H1 (cell line): ENCODE results near the gene LAMC1. TPM values are rescaled to one million over a fixed set of nuclear protein-coding genes. Genes with fewer than 3 reads are reported as not detected.

ENCODE experiments used
- CTCF ChIA-PET: fragments of 300-600 bp; sonication (Branson Sonifier 250); formaldehyde crosslinking; loops from one replicate; lab custom pipeline; 2021; ENCODE audit not compliant: partially characterized antibody; lab: Charles Lee
- POLR2A ChIA-PET: fragments of 300-600 bp; sonication (Branson Sonifier 250); formaldehyde crosslinking; loops from one replicate; lab custom pipeline; 2021; ENCODE audit warnings: inconsistent platforms; ENCODE audit not compliant: partially characterized antibody; lab: Charles Lee
- DNase-seq, 2 experiments: peaks; one replicate each; pipeline versions ENCODE4 v3.0.0 to v3.0.0-alpha.2; 2010 to 2022; ENCODE audit warnings: low spot score in 2 of 2, low read depth in 1 of 2, mixed read lengths in 1 of 2
- FAIRE-seq: peaks from 2 replicates; lab custom pipeline; 2011; peaks lifted over from hg19 to GRCh38; lab: Jason Lieb, UNC
- H2AFZ ChIP-seq: 2 replicates; pipeline ENCODE4 v1.8.1; 2012; ENCODE audit warnings: low read length, inconsistent platforms
- H2AK5ac ChIP-seq: 2 replicates; pipeline ENCODE4 v1.6.1; 2013; ENCODE audit warnings: low read depth, low read length
- H2BK120ac ChIP-seq: replicated peaks from 2 replicates; pipeline ENCODE3; 2013; ENCODE audit warnings: low read depth, low read length, inconsistent platforms
- H2BK12ac ChIP-seq: 2 replicates; pipeline ENCODE4 v1.6.1; 2013; ENCODE audit warnings: low read depth, low read length
- H2BK15ac ChIP-seq: 2 replicates; pipeline ENCODE4 v1.6.1; 2013; ENCODE audit warnings: low read length
- H2BK20ac ChIP-seq: 2 replicates; pipeline ENCODE4 v1.6.1; 2013; ENCODE audit warnings: low read length
- H2BK5ac ChIP-seq: 2 replicates; pipeline ENCODE4 v1.6.1; 2013; ENCODE audit warnings: low read depth, low read length
- H3K14ac ChIP-seq: 2 replicates; pipeline ENCODE4 v1.6.1; 2013; ENCODE audit warnings: inconsistent platforms; ENCODE audit not compliant: insufficient read length
- H3K18ac ChIP-seq: 2 replicates; pipeline ENCODE4 v1.6.1; 2013; ENCODE audit warnings: low read length; ENCODE audit errors: extremely low read depth
- H3K23ac ChIP-seq: 2 replicates; pipeline ENCODE4 v1.6.1; 2013; ENCODE audit warnings: inconsistent platforms; ENCODE audit not compliant: insufficient read length
- H3K23me2 ChIP-seq: 2 replicates; pipeline ENCODE4 v1.6.1; 2013; ENCODE audit warnings: low read depth, low read length
- H3K27ac ChIP-seq: 2 replicates; pipeline ENCODE4 v1.6.1; 2011; ENCODE audit warnings: low read depth, low read length, inconsistent platforms
- H3K27me3 ChIP-seq, 4 experiments: replicated peaks in 1 of 4; 1 replicate in 1 of 4; 2 replicates in 3 of 4; pipeline versions ENCODE4 v1.6.1 to v1.8.1; 2011 to 2013; ENCODE audit warnings: low read length in 3 of 4, mild to moderate bottlenecking in 3 of 4, inconsistent platforms in 2 of 4, mixed read lengths in 2 of 4, moderate library complexity in 1 of 4; ENCODE audit not compliant: control insufficient read depth in 3 of 4, insufficient read depth in 3 of 4; ENCODE audit errors: extremely low read depth in 1 of 4
- H3K36me3 ChIP-seq, 4 experiments: 2 replicates each; pipeline versions ENCODE4 v1.6.1 to v1.8.1; 2011 to 2013; ENCODE audit warnings: mild to moderate bottlenecking in 4 of 4, low read length in 3 of 4, moderate library complexity in 2 of 4, control low read depth in 1 of 4, inconsistent platforms in 1 of 4; ENCODE audit not compliant: insufficient read depth in 4 of 4, control insufficient read depth in 2 of 4
- H3K4ac ChIP-seq: replicated peaks from 2 replicates; pipeline ENCODE3; 2013; ENCODE audit warnings: low read length, low read depth, mixed read lengths, inconsistent platforms; ENCODE audit not compliant: insufficient read length
- H3K4me1 ChIP-seq, 4 experiments: replicated peaks in 1 of 4; 1 replicate in 1 of 4; 2 replicates in 3 of 4; pipeline versions ENCODE4 v1.6.1 to v1.8.1; 2011 to 2013; ENCODE audit warnings: low read length in 3 of 4, inconsistent platforms in 2 of 4, mixed read lengths in 1 of 4; ENCODE audit not compliant: insufficient read depth in 4 of 4, control insufficient read depth in 3 of 4
- H3K4me2 ChIP-seq, 2 experiments: 2 replicates each; pipeline versions ENCODE4 v1.6.1 to v1.8.1; 2011 to 2013; ENCODE audit warnings: low read depth in 2 of 2, low read length in 2 of 2, control low read depth in 1 of 2, inconsistent platforms in 1 of 2, mild to moderate bottlenecking in 1 of 2; ENCODE audit not compliant: insufficient read depth in 1 of 2
- H3K4me3 ChIP-seq, 4 experiments: fragments of 200-600, 300-600 bp in 1 of 4; sonication (generic), shearing (Covaris generic), sonication (Bioruptor Twin) in 1 of 4; 2 replicates each; pipeline versions ENCODE4 v1.5.1 to v1.8.1; 2011 to 2016; ENCODE audit warnings: low read length in 4 of 4, low read depth in 3 of 4, control low read depth in 2 of 4, inconsistent platforms in 2 of 4, mild to moderate bottlenecking in 2 of 4, mixed read lengths in 1 of 4, moderate library complexity in 1 of 4; ENCODE audit not compliant: insufficient read depth in 2 of 4; ENCODE audit errors: extremely low read depth in 1 of 4
- H3K56ac ChIP-seq: replicated peaks from 2 replicates; pipeline ENCODE3; 2013; ENCODE audit warnings: low read depth, mild to moderate bottlenecking, mixed read lengths, low read length, inconsistent platforms; ENCODE audit not compliant: insufficient read length
- H3K79me1 ChIP-seq: 2 replicates; pipeline ENCODE4 v1.6.1; 2013; ENCODE audit warnings: low read depth, low read length, control low read depth
- H3K79me2 ChIP-seq, 2 experiments: 2 replicates each; pipeline versions ENCODE4 v1.6.1 to v1.8.1; 2012 to 2013; ENCODE audit warnings: low read length in 2 of 2, mild to moderate bottlenecking in 2 of 2, inconsistent platforms in 1 of 2; ENCODE audit not compliant: insufficient read depth in 2 of 2, control insufficient read depth in 1 of 2
- H3K9ac ChIP-seq, 4 experiments: replicated peaks in 1 of 4; 1 replicate in 1 of 4; 2 replicates in 3 of 4; pipeline versions ENCODE4 v1.6.1 to v1.8.1; 2011 to 2013; ENCODE audit warnings: low read depth in 3 of 4, low read length in 3 of 4, control low read depth in 2 of 4, mild to moderate bottlenecking in 2 of 4, moderate library complexity in 2 of 4, inconsistent platforms in 1 of 4; ENCODE audit errors: extremely low read depth in 1 of 4
- H3K9me3 ChIP-seq, 2 experiments: 2 replicates each; pipeline versions ENCODE4 v1.6.1 to v1.8.1; 2012 to 2013; ENCODE audit warnings: mild to moderate bottlenecking in 2 of 2, moderate library complexity in 2 of 2, control low read depth in 1 of 2, inconsistent platforms in 1 of 2, low read depth in 1 of 2, low read length in 1 of 2, mixed read lengths in 1 of 2; ENCODE audit not compliant: insufficient read depth in 2 of 2
- H4K20me1 ChIP-seq, 2 experiments: replicated peaks in 1 of 2; 2 replicates each; pipeline versions ENCODE3 to v1.8.1; 2011 to 2013; ENCODE audit warnings: inconsistent platforms in 2 of 2, low read length in 2 of 2, mild to moderate bottlenecking in 1 of 2; ENCODE audit not compliant: insufficient read depth in 2 of 2, control insufficient read depth in 1 of 2
- H4K5ac ChIP-seq: 2 replicates; pipeline ENCODE4 v1.6.1; 2013; ENCODE audit warnings: low read length, low read depth, mixed read lengths, inconsistent platforms; ENCODE audit not compliant: insufficient read length
- H4K8ac ChIP-seq: 2 replicates; pipeline ENCODE4 v1.8.0; 2013; ENCODE audit warnings: mild to moderate bottlenecking, moderate library complexity, low read length, inconsistent platforms; ENCODE audit not compliant: insufficient read depth; ENCODE audit errors: extremely low read depth
- H4K91ac ChIP-seq: replicated peaks from 2 replicates; pipeline ENCODE3; 2013; ENCODE audit warnings: low read length, mixed read lengths, inconsistent platforms; ENCODE audit not compliant: insufficient read length
- CHD2 ChIP-seq: IDR thresholded peaks from 2 replicates; pipeline ENCODE4 v1.6.1; 2012; ENCODE audit warnings: low read length, improper control_type of control experiment
- GABPA ChIP-seq: IDR thresholded peaks from 2 replicates; pipeline ENCODE4 v1.6.1; 2011; ENCODE audit warnings: mild to moderate bottlenecking, low read length, moderate library complexity, borderline replicate concordance; ENCODE audit not compliant: insufficient read depth
- TEAD4 ChIP-seq: IDR thresholded peaks from 2 replicates; pipeline ENCODE4 v1.6.1; 2012; ENCODE audit warnings: low read depth, low read length, inconsistent platforms, mixed read lengths
- WGBS, 2 experiments: shearing (Covaris generic) in 1 of 2; methylation state at CpG; one replicate each; pipeline versions ENCODE4 v1.1.6 to v1.1.7; 2013 to 2015; ENCODE audit warnings: low lambda C conversion rate in 2 of 2, mixed read lengths in 2 of 2, inconsistent platforms in 1 of 2, low coverage in 1 of 2, missing lambda C conversion rate in 1 of 2; ENCODE audit not compliant: insufficient replicate concordance in 2 of 2, insufficient coverage in 1 of 2, insufficient read length in 1 of 2; ENCODE audit errors: extremely low coverage in 1 of 2, missing lambda C conversion rate in 1 of 2; 5-methylcytosine and 5-hydroxymethylcytosine counted together
- polyA plus RNA-seq, 7 experiments: library from polyadenylated mRNA; depleted of rRNA in 3 of 7; stranded (reverse) in 5 of 7; unstranded in 2 of 7; fragments of >200 nt in 5 of 7; fragments of 200-250 nt in 2 of 7; gene quantifications; 1 replicate in 5 of 7; 2 replicates in 1 of 7; 4 replicates in 1 of 7; pipeline versions ENCODE4 v1.2.1 to v1.2.3, GENCODE V29; 2011 to 2013; ENCODE audit warnings: missing spikeins in 2 of 7, mixed read lengths in 2 of 7
- total RNA-seq: library from RNA; stranded (reverse); fragmentation: NEBNext Ultra II Directional; extraction: Animal tissue kit (Norgen Biotek cat#: 25700); gene quantifications from 2 replicates; pipeline ENCODE4 v1.2.1, GENCODE V29; 2021

The LAMC1 gene
- total and polyA plus RNA-seq, 2 of the 8 experiments (the other 6 are each of a cell fraction or from before 2014, with no cell fraction given) = 47.6 to 90.3 TPM

DNA sequence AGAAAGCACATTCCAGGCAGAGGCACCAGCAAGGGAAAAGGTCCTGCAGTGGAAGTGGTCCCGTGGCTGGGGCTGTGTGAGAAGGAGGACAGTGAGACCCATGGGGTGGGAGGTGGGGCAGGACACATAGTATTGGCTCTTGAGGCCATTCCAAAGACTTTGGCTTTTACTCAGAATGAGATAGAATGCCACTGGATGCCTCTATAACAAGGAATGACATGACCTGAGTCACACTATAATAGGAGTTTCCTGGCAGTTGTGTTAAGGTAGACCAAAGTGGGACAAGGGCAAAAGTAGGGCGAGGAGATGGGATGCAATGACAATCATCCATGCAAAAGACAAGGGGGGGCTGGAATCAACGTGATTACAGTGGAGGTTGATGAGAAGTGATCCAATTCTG is 138.2 kb downstream of the LAMC1 start:
- Histone ChIP-seq H3K18ac (no peak overlapping the region), H3K79me2 (no peaks in the 10 kb centered on the region), H3K36me3 (no peaks in the 10 kb centered on the region), H3K27me3 (no peaks in the 10 kb centered on the region), H2BK5ac (no peak overlapping the region), H4K91ac (no peak overlapping the region), H2BK15ac (no peak overlapping the region), H3K4me3 (no peak overlapping the region), H2BK12ac (no peak overlapping the region), H2BK20ac (no peak overlapping the region), H3K4ac (no peak overlapping the region), H3K79me1 (no peaks in the 10 kb centered on the region), H3K9me3 (no peaks in the 10 kb centered on the region), H3K27ac (no peak overlapping the region), H2BK120ac (no peak overlapping the region), H3K4me1 (peaks cover 0 to 5% (median 2%) of the 10 kb centered on the region in 4 experiments; a peak in 5 of 7 replicates), H2AFZ (no peak overlapping the region), H4K20me1 (no peaks in the 10 kb centered on the region), H3K23me2 (no peaks in the 10 kb centered on the region), H4K8ac (no peak overlapping the region), H3K4me2 (no peak overlapping the region), H3K9ac (no peak overlapping the region), H4K5ac (no peak overlapping the region), H3K56ac (no peak overlapping the region), H3K14ac (no peak overlapping the region), H2AK5ac (no peak overlapping the region), H3K23ac (no peak overlapping the region)
- 87% methylated on average over 3 of the region's 3 CpGs; no CpG with 5 or more reads in 1 of the 2 experiments for WGBS, 2 experiments
- TF ChIP-seq GABPA (no peak), CHD2 (no peak), TEAD4 (no peak)
- ChIA-PET CTCF (interaction anchor here (1.7 to 1.8 kb wide), 2 partner anchors 19 to 23 kb away, joined by 3 read pairs; no protein-coding TSS in a partner anchor), POLR2A (interaction anchor here (0.6 kb wide), 1 partner anchor 321 kb away, joined by 3 read pairs; no protein-coding TSS in a partner anchor)
- DNase-seq = no peak
- FAIRE-seq = no peak
